Lung (tissue), 12 donors: ENCODE measurements around the gene IQCK. TPM values are rescaled to one million over a fixed set of nuclear protein-coding genes. Genes with fewer than 3 reads are reported as not detected.

Source experiments
- ATAC-seq: fragments of 200-7000 bp; cut with Tn5 transposase; one replicate; pipeline ENCODE4 v1.9.1; 2020; ENCODE audit warnings: moderate number of reproducible peaks; ENCODE audit not compliant: insufficient read depth, low FRiP score
- DNase-seq, 3 donors: peaks; one replicate each; pipeline ENCODE4 v3.0.0-alpha.2; 2013 to 2017
- H3K27ac ChIP-seq, 2 donors: one replicate each; pipeline ENCODE4 v1.5.1; 2013; ENCODE audit warnings: mild to moderate bottlenecking in 2 of 2, moderate library complexity in 2 of 2, control low read depth in 1 of 2, inconsistent platforms in 1 of 2, low read depth in 1 of 2, low read length in 1 of 2
- H3K27me3 ChIP-seq, 3 donors: one replicate each; pipeline ENCODE4 v1.5.1; 2013; ENCODE audit warnings: low read length in 2 of 3; ENCODE audit not compliant: control insufficient read depth in 3 of 3, insufficient read depth in 3 of 3
- H3K36me3 ChIP-seq, 4 donors: one replicate each; pipeline ENCODE4 v1.5.1; 2013; ENCODE audit warnings: low read length in 4 of 4, mild to moderate bottlenecking in 1 of 4, moderate library complexity in 1 of 4; ENCODE audit not compliant: control insufficient read depth in 4 of 4, insufficient read depth in 4 of 4
- H3K4me1 ChIP-seq, 5 donors: one replicate each; pipeline ENCODE4 v1.5.1; 2013; ENCODE audit warnings: low read length in 5 of 5, mild to moderate bottlenecking in 2 of 5, moderate library complexity in 1 of 5; ENCODE audit not compliant: control insufficient read depth in 5 of 5, insufficient read depth in 5 of 5
- H3K4me3 ChIP-seq: one replicate; pipeline ENCODE4 v1.5.1; 2013; ENCODE audit warnings: mild to moderate bottlenecking, control low read depth, moderate library complexity
- H3K9ac ChIP-seq, 2 donors: one replicate each; pipeline ENCODE4 v1.5.1; 2013; ENCODE audit warnings: low read length in 2 of 2, control low read depth in 1 of 2; ENCODE audit not compliant: insufficient read depth in 1 of 2
- H3K9me3 ChIP-seq, 4 donors: one replicate each; pipeline ENCODE4 v1.5.1; 2013; ENCODE audit warnings: low read length in 3 of 4, mild to moderate bottlenecking in 1 of 4, moderate library complexity in 1 of 4; ENCODE audit not compliant: control insufficient read depth in 4 of 4, insufficient read depth in 3 of 4
- WGBS, 2 donors: extraction: QIAGEN DNeasy Blood & Tissue Kit; methylation state at CpG; one replicate each; pipeline ENCODE4 v1.1.7; 2013; 5-methylcytosine and 5-hydroxymethylcytosine counted together
- polyA plus RNA-seq, 2 donors: library from polyadenylated mRNA; stranded (reverse); fragments of 200-250 nt; gene quantifications; one replicate each; pipeline ENCODE4 v1.2.1, GENCODE V29; 2013
- total RNA-seq, 2 donors: library from RNA; depleted of rRNA in 1 of 2; stranded (reverse); fragments of >200 nt in 1 of 2; gene quantifications; one replicate each; pipeline ENCODE4 v1.2.1, GENCODE V29; 2014 to 2021
- TF ChIP-seq, protein P1 (sequence below): IDR thresholded peaks from 2 replicates; pipeline ENCODE4 v1.5.1; 2012; ENCODE audit warnings: mild to moderate bottlenecking; ENCODE audit errors: control extremely low read depth, extremely low read depth
- donor health status: control.
- donor health status: control.
- donor health status: Bipolar disorder and iron deficiency.
- donor health status: healthy.
- donor health status: DM: yes; HTN: yes; CAD: no.

The IQCK gene
- total and polyA plus RNA-seq, 4 donors: 12.7 to 27.0 (median 20.4) TPM

DNA sequence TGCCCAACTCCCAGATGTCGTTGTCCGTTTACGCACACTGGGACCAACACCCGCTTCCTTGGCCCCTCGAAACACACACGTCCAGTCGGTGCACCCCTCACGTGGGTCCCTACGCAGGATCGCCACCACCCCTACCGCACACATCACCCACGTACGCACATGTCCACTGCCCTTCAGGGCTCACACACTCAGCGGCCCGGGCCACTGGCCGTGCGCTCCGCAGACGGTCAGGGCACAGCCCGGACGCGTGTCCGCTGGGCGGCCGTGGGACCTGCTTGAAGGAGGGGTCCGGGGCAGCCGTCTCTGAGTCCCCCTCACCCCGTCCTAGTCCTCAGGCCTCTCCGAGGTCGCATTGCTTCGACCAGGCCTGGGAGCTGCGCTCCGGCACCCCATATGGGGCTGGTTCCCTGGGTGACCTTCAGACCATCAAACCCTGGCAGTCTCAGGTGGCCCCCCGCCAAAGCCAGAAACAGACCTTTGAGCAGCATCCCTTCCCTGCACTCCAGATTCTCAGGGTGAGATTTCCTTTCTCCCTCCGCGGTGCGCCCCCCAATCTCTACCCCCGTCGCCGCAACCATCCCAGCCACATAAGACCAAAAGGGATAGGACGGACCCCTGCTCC is 167.5 kb downstream of the IQCK start:
- H3K4me1 ChIP-seq: peaks cover 0 to 27% (median 5%) of the 10 kb centered on the region in 5 donors
- no peak overlapping the region for H3K4me3 ChIP-seq
- H3K9ac ChIP-seq: peak overlapping the region in 1 of 2 donors; percentile 38
- no peaks in the 10 kb centered on the region for H3K9me3 ChIP-seq
- TF ChIP-seq, protein P1, sequence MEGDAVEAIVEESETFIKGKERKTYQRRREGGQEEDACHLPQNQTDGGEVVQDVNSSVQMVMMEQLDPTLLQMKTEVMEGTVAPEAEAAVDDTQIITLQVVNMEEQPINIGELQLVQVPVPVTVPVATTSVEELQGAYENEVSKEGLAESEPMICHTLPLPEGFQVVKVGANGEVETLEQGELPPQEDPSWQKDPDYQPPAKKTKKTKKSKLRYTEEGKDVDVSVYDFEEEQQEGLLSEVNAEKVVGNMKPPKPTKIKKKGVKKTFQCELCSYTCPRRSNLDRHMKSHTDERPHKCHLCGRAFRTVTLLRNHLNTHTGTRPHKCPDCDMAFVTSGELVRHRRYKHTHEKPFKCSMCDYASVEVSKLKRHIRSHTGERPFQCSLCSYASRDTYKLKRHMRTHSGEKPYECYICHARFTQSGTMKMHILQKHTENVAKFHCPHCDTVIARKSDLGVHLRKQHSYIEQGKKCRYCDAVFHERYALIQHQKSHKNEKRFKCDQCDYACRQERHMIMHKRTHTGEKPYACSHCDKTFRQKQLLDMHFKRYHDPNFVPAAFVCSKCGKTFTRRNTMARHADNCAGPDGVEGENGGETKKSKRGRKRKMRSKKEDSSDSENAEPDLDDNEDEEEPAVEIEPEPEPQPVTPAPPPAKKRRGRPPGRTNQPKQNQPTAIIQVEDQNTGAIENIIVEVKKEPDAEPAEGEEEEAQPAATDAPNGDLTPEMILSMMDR: no peak
- DNase-seq: peak; percentile 35 to 38 (median 37)
- WGBS, 2 donors: 9 to 10% methylated on average over 41 of the region's 41 CpGs
- ATAC-seq: no peak
- peaks cover 0 to 5% (median 0%) of the 10 kb centered on the region in 3 donors for H3K27me3 ChIP-seq
- H3K27ac ChIP-seq: no peak overlapping the region
- no peaks in the 10 kb centered on the region for H3K36me3 ChIP-seq

DNA sequence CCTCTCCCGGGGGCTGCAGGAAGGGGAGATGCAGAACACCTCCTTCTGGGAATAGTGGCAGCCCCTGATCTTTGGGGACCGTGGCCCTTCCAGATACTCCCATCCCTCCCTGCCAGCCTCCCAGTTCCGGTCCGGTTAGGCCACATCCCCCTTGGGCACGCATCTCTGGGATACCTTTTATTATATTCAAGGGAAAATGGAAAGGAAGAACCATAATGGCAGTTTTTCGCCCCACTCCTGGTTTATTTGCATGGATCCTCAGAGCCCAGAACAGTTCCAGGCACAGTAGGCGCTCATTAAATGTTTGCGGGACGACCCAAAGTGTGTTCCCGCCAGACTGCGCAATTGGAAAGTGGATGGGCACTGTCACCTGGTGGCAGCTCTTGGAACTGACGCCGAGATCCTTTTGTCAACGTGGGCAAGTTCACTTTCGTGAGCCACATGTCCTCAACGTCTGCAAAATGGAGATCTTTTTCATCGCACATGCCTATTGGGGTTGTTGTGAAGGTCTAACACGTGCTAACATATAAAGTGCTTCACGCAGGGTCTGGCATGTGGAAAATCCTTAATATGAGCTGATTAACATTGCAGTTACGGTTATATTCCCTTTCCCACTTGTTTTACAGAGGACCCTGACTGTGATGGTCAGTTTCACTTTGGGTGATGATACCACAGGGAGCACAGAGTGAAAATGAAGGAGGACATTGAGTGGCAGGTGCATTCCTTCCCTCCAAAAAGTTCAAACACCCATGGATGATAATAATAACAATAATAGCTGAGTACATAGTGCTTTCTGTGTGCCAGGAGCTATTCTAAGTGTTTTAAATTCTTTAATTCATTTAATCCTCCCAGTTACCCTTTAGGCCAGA is 168.2 kb downstream of the IQCK start:
- TF ChIP-seq, protein P1: peak; percentile 99
- Histone ChIP-seq H3K9ac (no peak overlapping the region), H3K9me3 (peaks cover 0 to 1% (median 0%) of the 10 kb centered on the region in 4 donors), H3K27ac (no peak overlapping the region), H3K36me3 (no peaks in the 10 kb centered on the region), H3K4me3 (no peak overlapping the region), H3K27me3 (peaks cover 0 to 5% (median 0%) of the 10 kb centered on the region in 3 donors), H3K4me1 (peaks cover 0 to 27% (median 5%) of the 10 kb centered on the region in 5 donors)
- WGBS, 2 donors: 5 to 6% methylated on average over 20 of the region's 20 CpGs
- DNase-seq: peak; percentile 84 to 86 (median 85)
- ATAC-seq: peak; percentile 61

DNA sequence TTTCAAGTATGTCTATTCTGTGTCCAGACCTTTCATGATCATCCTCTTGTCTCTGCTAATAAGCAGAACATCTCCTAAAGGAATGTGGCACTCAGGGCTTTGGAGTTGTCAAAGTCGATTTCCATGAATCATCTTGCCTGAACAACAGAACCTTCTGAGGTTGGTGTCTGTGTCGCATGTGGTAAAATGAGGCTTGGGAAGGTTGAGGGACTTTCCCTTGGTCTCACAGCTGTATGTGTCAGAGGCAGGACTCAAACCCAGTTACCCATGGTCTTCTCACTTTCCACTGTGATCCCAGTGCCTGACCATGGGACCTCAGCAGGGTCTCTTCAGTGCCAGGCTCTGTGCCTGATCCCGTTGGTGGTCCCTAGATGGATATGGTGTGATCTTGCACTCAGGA is 170.8 kb downstream of the IQCK start:
- ATAC-seq (no peak), DNase-seq (no peak)
- Histone ChIP-seq H3K9ac (no peak overlapping the region), H3K27me3 (peaks cover 0 to 5% (median 0%) of the 10 kb centered on the region in 3 donors), H3K36me3 (no peaks in the 10 kb centered on the region), H3K4me1 (peaks cover 0 to 9% (median 3%) of the 10 kb centered on the region in 5 donors), H3K27ac (no peak overlapping the region), H3K9me3 (peaks cover 0 to 1% (median 0%) of the 10 kb centered on the region in 4 donors), H3K4me3 (no peak overlapping the region)
- TF ChIP-seq, protein P1: no peak
- WGBS, 2 donors: 76 to 88% methylated on average over 3 of the region's 3 CpGs
